Measurements from ENCODE around the gene SMG1.

The SMG1 gene

DNA sequence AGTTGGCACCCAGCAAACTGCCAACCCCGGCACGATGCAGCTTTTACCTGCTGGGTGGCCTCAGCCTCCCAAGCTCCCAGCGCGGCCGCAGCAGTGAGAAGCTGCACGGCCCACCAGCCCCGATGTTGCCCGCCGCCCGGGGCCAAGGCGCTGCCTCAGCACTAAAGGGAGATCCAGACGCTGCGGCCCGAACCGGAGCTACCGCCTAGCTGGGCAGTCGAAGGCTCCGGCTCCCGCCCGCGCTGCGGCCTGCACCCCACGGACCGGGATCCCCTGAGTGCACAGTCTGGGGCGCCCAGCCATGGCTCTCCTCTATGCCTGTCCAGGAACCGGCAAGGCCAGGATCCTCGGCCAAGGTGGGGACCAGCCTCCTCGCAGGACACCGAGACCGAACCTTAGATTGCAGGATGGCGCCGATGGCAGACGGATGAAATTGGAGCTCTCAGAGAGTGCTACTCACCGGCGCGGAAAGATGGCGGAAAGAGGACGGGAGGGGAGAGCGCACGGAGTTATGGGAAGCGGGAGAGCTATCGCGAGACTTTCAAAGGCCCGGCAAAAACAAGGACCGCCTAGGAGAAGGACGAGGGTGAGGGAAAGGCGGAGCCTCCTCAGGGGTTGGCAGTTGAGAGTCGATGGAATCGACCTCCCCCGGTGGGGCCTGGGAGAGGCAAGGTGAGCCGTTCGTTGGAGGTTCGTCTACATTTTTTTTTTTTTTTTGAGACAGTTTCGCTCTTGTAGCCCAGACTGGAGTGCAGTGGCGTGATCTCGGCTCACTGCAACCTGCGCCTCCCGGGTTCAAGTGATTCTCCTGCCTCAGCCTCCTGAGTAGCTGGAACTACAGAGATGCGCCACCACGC lies 136.1 kb downstream of the SMG1 start, which contains the start of gene RPS15A:
Gene RPS15A, minus strand, starts transcription at position 485 of the 857 bp plus-strand sequence. CDS start 1,221 bp downstream, outside the sequence.
- no peaks in the 10 kb centered on the region for H3K9me3 ChIP-seq (ENCODE audit: control insufficient read depth, insufficient read depth, low read length)
- TF ChIP-seq, protein P1, sequence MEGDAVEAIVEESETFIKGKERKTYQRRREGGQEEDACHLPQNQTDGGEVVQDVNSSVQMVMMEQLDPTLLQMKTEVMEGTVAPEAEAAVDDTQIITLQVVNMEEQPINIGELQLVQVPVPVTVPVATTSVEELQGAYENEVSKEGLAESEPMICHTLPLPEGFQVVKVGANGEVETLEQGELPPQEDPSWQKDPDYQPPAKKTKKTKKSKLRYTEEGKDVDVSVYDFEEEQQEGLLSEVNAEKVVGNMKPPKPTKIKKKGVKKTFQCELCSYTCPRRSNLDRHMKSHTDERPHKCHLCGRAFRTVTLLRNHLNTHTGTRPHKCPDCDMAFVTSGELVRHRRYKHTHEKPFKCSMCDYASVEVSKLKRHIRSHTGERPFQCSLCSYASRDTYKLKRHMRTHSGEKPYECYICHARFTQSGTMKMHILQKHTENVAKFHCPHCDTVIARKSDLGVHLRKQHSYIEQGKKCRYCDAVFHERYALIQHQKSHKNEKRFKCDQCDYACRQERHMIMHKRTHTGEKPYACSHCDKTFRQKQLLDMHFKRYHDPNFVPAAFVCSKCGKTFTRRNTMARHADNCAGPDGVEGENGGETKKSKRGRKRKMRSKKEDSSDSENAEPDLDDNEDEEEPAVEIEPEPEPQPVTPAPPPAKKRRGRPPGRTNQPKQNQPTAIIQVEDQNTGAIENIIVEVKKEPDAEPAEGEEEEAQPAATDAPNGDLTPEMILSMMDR (IDR thresholded peaks at IDR 0.05; ENCODE audit: low read depth, low read length, poor library complexity, severe bottlenecking), result no peak
- TF ChIP-seq EZH2phosphoT487 (IDR thresholded peaks at IDR 0.05; ENCODE audit: borderline replicate concordance, low read length), result no peak

GRCh38 chr16:18789515-18789849 lies 136.7 kb downstream of the SMG1 start:
- no peaks in the 10 kb centered on the region for H3K27me3 ChIP-seq (ENCODE audit: control insufficient read depth, low read length)
- H3K4me1 ChIP-seq (ENCODE audit: control insufficient read depth, low read length), result peaks cover 33% of the 10 kb centered on the region
- H3K9me3 ChIP-seq (ENCODE audit: control insufficient read depth, insufficient read depth, low read length), result no peaks in the 10 kb centered on the region
- peak overlapping the region; percentile 97 for H3K4me3 ChIP-seq (ENCODE audit: low read length)
- no peak for TF ChIP-seq EZH2phosphoT487 (IDR thresholded peaks at IDR 0.05; ENCODE audit: borderline replicate concordance, low read length)
- TF ChIP-seq, protein P1 (IDR thresholded peaks at IDR 0.05; ENCODE audit: low read depth, low read length, poor library complexity, severe bottlenecking), result no peak
- peak overlapping the region; percentile 59 for H3K27ac ChIP-seq (ENCODE audit: low read depth, low read length)
- peak overlapping the region; percentile 98 for H3K4me2 ChIP-seq (ENCODE audit: low read length)
- H3K79me2 ChIP-seq (ENCODE audit: control insufficient read depth, low read length), result peaks cover 63% of the 10 kb centered on the region
- H3K9me2 ChIP-seq (replicated peaks; ENCODE audit: control insufficient read depth, low read length), result no peaks in the 10 kb centered on the region
- peaks cover 94% of the 10 kb centered on the region for H3K36me3 ChIP-seq (ENCODE audit: control insufficient read depth, low read length)
- H4K20me1 ChIP-seq (ENCODE audit: control insufficient read depth, insufficient read depth, low read depth, low read length), result peaks cover 46% of the 10 kb centered on the region
- peaks cover 76% of the 10 kb centered on the region for H3F3A ChIP-seq (ENCODE audit: control insufficient read depth, insufficient read depth)

More for the DNA sequence above, 136.1 kb downstream of the SMG1 start, which contains the start of gene RPS15A:
- Histone ChIP-seq H3F3A (ENCODE audit: control insufficient read depth, insufficient read depth) (peaks cover 76% of the 10 kb centered on the region), H3K9me2 (replicated peaks; ENCODE audit: control insufficient read depth, low read length) (no peaks in the 10 kb centered on the region), H3K4me3 (ENCODE audit: low read length) (peak within 1 kb of the TSS; percentile 97), H3K36me3 (ENCODE audit: control insufficient read depth, low read length) (peaks cover 93% of the 10 kb centered on the region), H3K27ac (ENCODE audit: low read depth, low read length) (peak within 1 kb of the TSS; percentile 59), H3K4me1 (ENCODE audit: control insufficient read depth, low read length) (peaks cover 33% of the 10 kb centered on the region), H3K79me2 (ENCODE audit: control insufficient read depth, low read length) (peaks cover 57% of the 10 kb centered on the region), H3K4me2 (ENCODE audit: low read length) (peak within 1 kb of the TSS; percentile 98), H3K27me3 (ENCODE audit: control insufficient read depth, low read length) (no peaks in the 10 kb centered on the region), H4K20me1 (ENCODE audit: control insufficient read depth, insufficient read depth, low read depth, low read length) (peaks cover 40% of the 10 kb centered on the region)

DNA sequence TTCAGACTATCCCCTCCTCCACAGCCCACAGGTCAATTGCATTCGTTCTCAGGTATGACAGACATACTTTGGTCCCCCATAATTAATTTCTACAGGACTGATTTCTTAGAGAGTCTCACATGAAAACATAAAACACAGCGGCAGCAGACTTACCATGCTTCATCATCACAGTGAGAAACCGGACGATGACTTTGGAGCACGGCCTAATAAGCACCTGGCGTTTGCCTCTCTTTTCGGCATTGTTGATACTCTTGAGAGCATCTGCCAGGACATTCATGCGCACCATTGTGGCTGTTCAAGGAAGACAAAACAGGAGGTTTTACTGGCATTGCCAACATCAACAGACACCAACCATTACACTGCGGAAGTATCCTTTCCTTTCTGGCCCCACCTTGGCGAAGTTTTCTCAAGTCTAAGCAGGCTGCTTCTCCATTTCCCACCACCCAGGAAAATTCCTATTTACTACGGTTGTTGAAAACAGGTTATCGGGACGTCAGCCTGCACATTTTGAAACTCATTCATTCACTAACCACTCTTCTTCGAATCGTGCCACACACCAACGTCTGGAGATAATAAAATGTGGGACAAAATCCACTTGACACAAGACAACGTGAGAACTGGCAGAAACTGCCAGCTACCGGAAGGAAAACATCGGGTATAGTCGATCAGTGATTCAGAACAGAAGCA lies 137.2 kb downstream of the SMG1 start:
- Histone ChIP-seq H3K9me2 (replicated peaks; ENCODE audit: control insufficient read depth, low read length) (no peaks in the 10 kb centered on the region), H3K27me3 (ENCODE audit: control insufficient read depth, low read length) (no peaks in the 10 kb centered on the region), H3K4me2 (ENCODE audit: low read length) (peak overlapping the region; percentile 98), H3K27ac (ENCODE audit: low read depth, low read length) (peak overlapping the region; percentile 59), H3K4me1 (ENCODE audit: control insufficient read depth, low read length) (peaks cover 33% of the 10 kb centered on the region), H3K79me2 (ENCODE audit: control insufficient read depth, low read length) (peaks cover 65% of the 10 kb centered on the region), H3K36me3 (ENCODE audit: control insufficient read depth, low read length) (peaks cover 94% of the 10 kb centered on the region), H3K9me3 (ENCODE audit: control insufficient read depth, insufficient read depth, low read length) (no peaks in the 10 kb centered on the region), H3F3A (ENCODE audit: control insufficient read depth, insufficient read depth) (peaks cover 73% of the 10 kb centered on the region), H3K4me3 (ENCODE audit: low read length) (peak overlapping the region; percentile 97), H4K20me1 (ENCODE audit: control insufficient read depth, insufficient read depth, low read depth, low read length) (peaks cover 50% of the 10 kb centered on the region)
- no peak for TF ChIP-seq EZH2phosphoT487 (IDR thresholded peaks at IDR 0.05; ENCODE audit: borderline replicate concordance, low read length)
- TF ChIP-seq, protein P1 (IDR thresholded peaks at IDR 0.05; ENCODE audit: low read depth, low read length, poor library complexity, severe bottlenecking), result no peak

Measured in DOHH2 (cell line).